SH-SY5Y (cell line): ENCODE results near the gene ZWINT.

Experiments used
- GATA2 ChIP-seq: IDR thresholded peaks from 2 replicates; pipeline ENCODE4 v1.6.1; 2011; ENCODE audit warnings: mild to moderate bottlenecking, low read depth, low read length
- GATA3 ChIP-seq: IDR thresholded peaks from 2 replicates; pipeline ENCODE4 v1.6.1; 2011; ENCODE audit warnings: low read depth, mild to moderate bottlenecking, low read length, moderate library complexity

Gene ZWINT

DNA sequence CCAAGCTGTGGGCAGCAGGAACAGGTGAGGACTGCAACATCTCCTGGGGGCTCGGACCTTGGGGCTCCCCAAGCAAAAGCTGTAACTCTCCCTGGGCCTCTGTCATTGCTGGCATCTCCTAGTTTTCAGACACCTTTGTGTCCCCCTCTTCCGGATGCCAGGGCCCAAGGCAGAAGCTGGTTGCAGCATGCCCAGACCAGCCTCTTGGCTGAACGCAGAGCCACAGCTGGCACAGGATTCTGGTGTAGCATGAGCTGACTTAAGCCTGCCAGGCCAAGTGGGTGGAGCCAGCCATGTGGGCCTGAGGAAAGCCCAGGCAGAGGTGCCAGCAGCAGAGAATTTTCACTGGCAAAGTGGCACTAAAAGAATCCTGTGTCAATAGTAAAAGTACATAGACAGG is 43.5 kb downstream of the ZWINT start:
- TF ChIP-seq GATA3 (no peak), GATA2 (no peak)

DNA sequence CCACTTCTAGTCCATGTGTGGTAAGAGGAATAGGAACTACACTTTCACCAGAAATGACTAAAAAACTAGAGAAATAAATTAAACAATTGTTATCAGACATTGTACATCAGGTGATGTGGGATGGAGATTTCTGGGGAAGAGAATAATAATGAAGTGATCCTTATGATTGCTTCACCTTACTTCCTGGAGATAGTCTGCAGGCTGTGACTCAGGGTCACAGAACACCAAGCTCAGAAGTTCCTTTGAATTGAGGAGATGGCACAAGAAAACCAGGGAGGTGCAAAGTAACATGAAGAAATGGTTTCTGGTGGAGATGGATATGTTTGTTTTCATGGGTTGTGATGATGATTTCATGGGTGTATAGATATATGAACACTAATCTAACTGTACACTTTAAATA is 44.5 kb downstream of the ZWINT start:
- TF ChIP-seq GATA2, result no peak
